ENCODE measurements around the gene WFIKKN2.

DNA sequence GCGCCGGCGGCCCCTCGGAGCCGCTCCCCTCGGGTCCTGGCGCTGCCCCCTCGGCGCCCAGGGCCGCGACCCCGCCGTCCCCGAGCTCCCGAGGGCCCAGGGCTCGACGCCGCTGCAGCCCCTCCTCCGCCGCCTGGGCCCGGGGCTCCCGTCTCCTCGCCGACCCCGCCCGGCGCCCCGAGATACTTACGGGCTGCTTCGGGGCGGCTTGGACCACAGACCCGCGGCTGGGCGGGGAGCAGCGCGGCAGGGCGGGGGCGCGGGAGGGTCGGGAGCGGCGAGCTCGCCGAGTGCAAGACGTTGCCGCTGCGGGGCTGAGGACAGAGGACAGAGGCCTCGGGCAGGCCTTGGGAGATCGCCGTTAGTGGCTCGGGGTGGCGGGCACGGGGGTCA, 30.5 kb downstream of the WFIKKN2 start:
- TF ChIP-seq, protein P1, sequence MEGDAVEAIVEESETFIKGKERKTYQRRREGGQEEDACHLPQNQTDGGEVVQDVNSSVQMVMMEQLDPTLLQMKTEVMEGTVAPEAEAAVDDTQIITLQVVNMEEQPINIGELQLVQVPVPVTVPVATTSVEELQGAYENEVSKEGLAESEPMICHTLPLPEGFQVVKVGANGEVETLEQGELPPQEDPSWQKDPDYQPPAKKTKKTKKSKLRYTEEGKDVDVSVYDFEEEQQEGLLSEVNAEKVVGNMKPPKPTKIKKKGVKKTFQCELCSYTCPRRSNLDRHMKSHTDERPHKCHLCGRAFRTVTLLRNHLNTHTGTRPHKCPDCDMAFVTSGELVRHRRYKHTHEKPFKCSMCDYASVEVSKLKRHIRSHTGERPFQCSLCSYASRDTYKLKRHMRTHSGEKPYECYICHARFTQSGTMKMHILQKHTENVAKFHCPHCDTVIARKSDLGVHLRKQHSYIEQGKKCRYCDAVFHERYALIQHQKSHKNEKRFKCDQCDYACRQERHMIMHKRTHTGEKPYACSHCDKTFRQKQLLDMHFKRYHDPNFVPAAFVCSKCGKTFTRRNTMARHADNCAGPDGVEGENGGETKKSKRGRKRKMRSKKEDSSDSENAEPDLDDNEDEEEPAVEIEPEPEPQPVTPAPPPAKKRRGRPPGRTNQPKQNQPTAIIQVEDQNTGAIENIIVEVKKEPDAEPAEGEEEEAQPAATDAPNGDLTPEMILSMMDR (IDR thresholded peaks at IDR 0.05), result no peak
- TF ChIP-seq POLR2A (IDR thresholded peaks at IDR 0.05), result no peak

Data from uterus (tissue), 2 donors.